HepG2 (cell line): ENCODE data around the gene WDR27. TPM values are rescaled to one million over a fixed set of nuclear protein-coding genes. Genes with fewer than 3 reads are reported as not detected.

Source experiments
- ATF3 ChIP-seq: sonication (generic); formaldehyde crosslinking; IDR thresholded peaks from 2 replicates; pipeline ENCODE4 v1.4.0; 2020; ENCODE audit warnings: missing genetic modification reagents
- CBX1 ChIP-seq: IDR thresholded peaks from one replicate; pipeline ENCODE4 v1.6.1; 2016; ENCODE audit warnings: antibody characterized with exemption, low read depth
- EP300 ChIP-seq, 3 experiments: sonication (generic) in 1 of 3; formaldehyde crosslinking in 1 of 3; IDR thresholded peaks; 2 replicates each; pipeline versions ENCODE4 v1.5.1 to v1.6.1; 2011 to 2020; ENCODE audit warnings: low read depth in 2 of 3, low read length in 2 of 3, borderline replicate concordance in 1 of 3, improper control_type of control experiment in 1 of 3, mild to moderate bottlenecking in 1 of 3, missing genetic modification reagents in 1 of 3, moderate library complexity in 1 of 3
- ETS1 ChIP-seq: sonication (generic); formaldehyde crosslinking; IDR thresholded peaks from 2 replicates; pipeline ENCODE4 v1.4.0; 2020; ENCODE audit warnings: missing genetic modification reagents
- GMEB1 ChIP-seq: sonication (generic); formaldehyde crosslinking; IDR thresholded peaks from 2 replicates; pipeline ENCODE4 v1.5.1; 2020; ENCODE audit warnings: missing genetic modification reagents, mild to moderate bottlenecking, borderline replicate concordance
- HDAC6 ChIP-seq: fragments of 200-600 bp; sonication (generic); IDR thresholded peaks from 2 replicates; pipeline ENCODE4 v1.7.0; 2017; ENCODE audit warnings: mild to moderate bottlenecking, antibody characterized with exemption, low read length, low read depth
- MED8 ChIP-seq: sonication (generic); formaldehyde crosslinking; IDR thresholded peaks from 2 replicates; pipeline ENCODE4 v1.8.1; 2023; ENCODE audit warnings: mild to moderate bottlenecking, missing genetic modification reagents; ENCODE audit not compliant: insufficient replicate concordance
- NFYC ChIP-seq: IDR thresholded peaks from 2 replicates; pipeline ENCODE4 v1.6.1; 2016; ENCODE audit warnings: missing genetic modification reagents, missing compliant biosample characterization
- PBX3 ChIP-seq: sonication (generic); formaldehyde crosslinking; IDR thresholded peaks from 2 replicates; pipeline ENCODE4 v1.8.1; 2023; ENCODE audit warnings: missing genetic modification reagents, inconsistent platforms, borderline replicate concordance
- ZBTB25 ChIP-seq: IDR thresholded peaks from 2 replicates; pipeline ENCODE4 v1.6.1; 2018; ENCODE audit warnings: missing genetic modification reagents
- ZNF160 ChIP-seq: sonication (generic); formaldehyde crosslinking; IDR thresholded peaks from 2 replicates; pipeline ENCODE4 v1.8.0; 2022; ENCODE audit warnings: mild to moderate bottlenecking, inconsistent platforms, missing genetic modification reagents
- ZNF234 ChIP-seq: sonication (generic); formaldehyde crosslinking; conservative IDR thresholded peaks from 2 replicates; pipeline ENCODE4 v1.5.1; 2020; ENCODE audit warnings: mild to moderate bottlenecking, missing genetic modification reagents
- ZNF263 ChIP-seq: sonication (generic); formaldehyde crosslinking; IDR thresholded peaks from 2 replicates; pipeline ENCODE4 v1.4.0; 2020; ENCODE audit warnings: missing genetic modification reagents
- ZNF362 ChIP-seq: sonication (generic); formaldehyde crosslinking; IDR thresholded peaks from 2 replicates; pipeline ENCODE4 v1.4.0; 2020; ENCODE audit warnings: missing genetic modification reagents, mild to moderate bottlenecking, borderline replicate concordance
- ZNF382 ChIP-seq: sonication (generic); formaldehyde crosslinking; IDR thresholded peaks from 2 replicates; pipeline ENCODE4 v1.5.0; 2020; ENCODE audit warnings: missing genetic modification reagents, mild to moderate bottlenecking, borderline replicate concordance
- ZNF572 ChIP-seq: sonication (generic); formaldehyde crosslinking; IDR thresholded peaks from 2 replicates; pipeline ENCODE4 v1.5.1; 2020; ENCODE audit warnings: mild to moderate bottlenecking, missing genetic modification reagents
- ZNF879 ChIP-seq: sonication (generic); formaldehyde crosslinking; IDR thresholded peaks from 2 replicates; pipeline ENCODE4 v1.8.1; 2023; ENCODE audit warnings: missing genetic modification reagents
- polyA plus RNA-seq, 8 experiments: library from polyadenylated mRNA; depleted of rRNA in 3 of 8; stranded (reverse) in 7 of 8; unstranded in 1 of 8; fragments of >200 nt; fragmentation: Illumina TruSeq in 4 of 8; extraction: Trizol in 4 of 8; gene quantifications; 2 replicates each; pipeline versions ENCODE4 v1.2.1 to v1.2.3, GENCODE V29; 2011 to 2016; ENCODE audit warnings: low read depth in 4 of 8, missing spikeins in 1 of 8, mixed read lengths in 1 of 8; ENCODE audit not compliant: insufficient read depth in 1 of 8
- total RNA-seq, 5 experiments: library from RNA; depleted of rRNA; stranded (reverse); fragments of >200 nt; fragmentation: Illumina TruSeq; extraction: Trizol; gene quantifications; 2 replicates each; pipeline ENCODE4 v1.2.3, GENCODE V29; 2016; ENCODE audit warnings: low read depth in 1 of 5

The WDR27 gene
- total and polyA plus RNA-seq, 2 of the 13 experiments (the other 11 are each of a cell fraction or from before 2014, with no cell fraction given), result 34.1 to 80.3 TPM

- no peak for TF ChIP-seq ZNF263 (CRISPR knock-in tag)
- no peak for TF ChIP-seq CBX1
- TF ChIP-seq ATF3 (CRISPR knock-in tag), result peak; percentile 60; the same call in 1 of the 2 replicates
- peak; percentile 83 to 90; a peak in 3 of 4 replicates for TF ChIP-seq EP300 (IDR thresholded peaks at IDR 0.05; ENCODE audit: low read depth in 2 of 2, low read length in 2 of 2)
- peak; percentile 75 for TF ChIP-seq EP300 (CRISPR knock-in tag; IDR thresholded peaks at IDR 0.05; ENCODE audit: borderline replicate concordance)
- no peak for TF ChIP-seq NFYC (CRISPR knock-in tag)
- no peak for TF ChIP-seq MED8 (CRISPR knock-in tag)
- TF ChIP-seq GMEB1 (CRISPR knock-in tag), result peak; percentile 53; the same call in 1 of the 2 replicates
- TF ChIP-seq HDAC6, result no peak
- TF ChIP-seq ZNF362 (CRISPR knock-in tag), result 0 out of 2 replicates have a peak, but pooled peaks have one; percentile 36
- TF ChIP-seq PBX3 (CRISPR knock-in tag), result no peak
- TF ChIP-seq ZNF382 (CRISPR knock-in tag), result no peak
- peak; percentile 85 for TF ChIP-seq ZNF160 (CRISPR knock-in tag)
- TF ChIP-seq ZBTB25 (CRISPR knock-in tag), result peak; percentile 78
- TF ChIP-seq ETS1, result no peak; the same call in 1 of the 2 replicates
- TF ChIP-seq ZNF234, result no peak
- no peak for TF ChIP-seq ZNF572
- TF ChIP-seq ZNF879 (CRISPR knock-in tag), result 0 out of 2 replicates have a peak, but pooled peaks have one; percentile 7
These were observed 23.6 kb upstream of the WDR27 start (continued) for GRCh38 chr6:169725125-169726048.
